ENCODE data around the gene FRMD4A. TPM values are rescaled to one million over a fixed set of nuclear protein-coding genes. Genes with fewer than 3 reads are reported as not detected.
"Not testable (repeated sequence)": the region's sequence is repeated elsewhere in the genome, so short reads cannot be mapped to it uniquely, and the experiment has no call there.

FRMD4A gene
- total and polyA plus RNA-seq, 5 experiments from 2014 or later: 0.02 to 0.80 (median 0.31) TPM; not detected in 2

DNA sequence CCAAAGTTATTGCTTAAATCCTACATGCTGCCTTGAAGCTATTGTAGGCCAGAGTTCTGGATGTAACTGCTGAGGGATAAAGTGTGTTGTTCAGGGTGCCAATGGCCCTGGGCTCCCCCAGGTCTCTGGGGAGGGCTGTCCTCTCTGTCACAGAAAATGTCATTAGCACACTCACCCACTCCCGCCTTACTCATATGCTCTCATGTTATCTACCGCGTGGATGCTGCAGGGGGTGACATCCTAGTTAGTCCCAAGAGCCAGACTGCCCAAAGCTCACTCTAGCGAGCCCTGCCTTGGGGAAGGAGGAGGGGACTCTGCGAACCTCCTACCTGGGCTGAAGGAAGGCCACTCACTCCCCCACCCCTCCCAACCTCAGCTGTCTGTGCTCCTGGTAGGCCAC lies 122.5 kb downstream of the FRMD4A start:
- no peaks in the 10 kb centered on the region for H3K4me1 Mint-ChIP-seq
- H3K27ac Mint-ChIP-seq: no peak overlapping the region
- ATAC-seq (no peak), DNase-seq (no peak)
- POLR2A ChIA-PET: no interaction called here
- no peak overlapping the region for H3K4me3 Mint-ChIP-seq
- H3K27me3 Mint-ChIP-seq: peaks cover 0 to 4% (median 2%) of the 10 kb centered on the region in 5 donors
- no peaks in the 10 kb centered on the region for H3K36me3 Mint-ChIP-seq
- no peaks in the 10 kb centered on the region for H3K9me3 Mint-ChIP-seq

DNA sequence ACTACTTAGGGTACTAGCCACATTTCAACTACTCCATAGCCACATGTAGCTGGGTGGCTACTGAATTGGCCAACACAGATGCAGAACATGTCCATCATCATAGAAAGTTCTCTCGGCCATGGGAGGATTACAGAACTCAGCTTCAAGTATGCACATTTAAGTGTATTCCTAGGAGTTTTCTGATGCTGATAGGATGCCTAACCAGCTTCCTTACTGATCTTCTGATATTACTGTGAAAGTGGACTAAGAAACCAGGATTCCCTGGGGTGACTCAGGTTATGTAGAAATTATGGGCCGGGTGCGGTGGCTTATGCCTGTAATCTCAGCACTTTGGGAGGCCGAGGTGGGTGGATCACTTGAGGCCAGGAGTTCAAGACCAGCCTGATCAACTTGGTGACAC lies 125.5 kb downstream of the FRMD4A start:
- POLR2A ChIA-PET: no interaction called here
- H3K36me3 Mint-ChIP-seq: no peaks in the 10 kb centered on the region
- H3K4me3 Mint-ChIP-seq: no peak overlapping the region
- no peak overlapping the region for H3K27ac Mint-ChIP-seq
- H3K4me1 Mint-ChIP-seq: no peaks in the 10 kb centered on the region
- peaks cover 3 to 11% (median 7%) of the 10 kb centered on the region in 5 donors for H3K27me3 Mint-ChIP-seq
- ATAC-seq (no peak), DNase-seq (no peak)
- no peaks in the 10 kb centered on the region for H3K9me3 Mint-ChIP-seq

DNA sequence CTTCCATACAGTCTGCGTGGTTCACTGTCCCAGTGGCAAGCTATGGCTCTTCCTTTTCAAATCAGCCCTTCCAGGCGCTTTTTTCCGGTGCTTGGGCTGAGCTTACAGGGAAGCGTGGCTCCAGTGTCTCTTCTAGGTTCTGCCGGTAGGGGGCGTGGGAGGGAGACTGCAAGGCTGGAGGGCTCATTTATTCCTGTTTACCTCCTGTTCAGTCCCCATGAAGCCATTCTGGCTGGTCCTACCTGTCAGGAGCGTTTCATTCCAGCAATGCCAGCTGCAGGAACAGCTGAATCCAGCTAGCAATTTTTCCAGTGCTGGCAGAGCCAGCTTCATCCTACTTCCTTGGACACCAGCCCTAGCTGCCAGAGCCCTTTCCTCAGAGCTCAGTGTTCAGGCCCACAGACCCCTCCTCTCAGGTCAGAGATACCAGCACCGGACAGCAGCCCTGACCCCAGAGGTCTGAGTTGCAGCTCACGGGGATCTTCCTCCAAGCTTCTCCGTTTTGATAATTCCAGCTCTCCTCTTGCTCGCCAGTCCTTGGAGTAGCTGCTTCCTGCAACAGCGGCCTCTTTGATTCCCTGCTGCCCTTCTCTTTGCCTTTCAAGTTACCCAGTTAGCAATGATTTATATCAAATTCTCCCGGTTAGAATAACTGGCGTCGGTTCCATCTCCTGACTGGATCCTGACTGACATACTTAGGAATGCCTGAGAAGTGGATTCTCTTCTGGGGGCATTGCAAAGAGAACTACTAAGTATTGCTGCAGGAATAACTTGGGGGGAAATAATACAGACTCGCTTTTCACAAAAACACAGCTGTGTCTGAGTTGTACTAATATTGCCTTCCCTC lies 129.8 kb downstream of the FRMD4A start:
- peaks cover 11 to 39% (median 17%) of the 10 kb centered on the region in 5 donors for H3K27me3 Mint-ChIP-seq

DNA sequence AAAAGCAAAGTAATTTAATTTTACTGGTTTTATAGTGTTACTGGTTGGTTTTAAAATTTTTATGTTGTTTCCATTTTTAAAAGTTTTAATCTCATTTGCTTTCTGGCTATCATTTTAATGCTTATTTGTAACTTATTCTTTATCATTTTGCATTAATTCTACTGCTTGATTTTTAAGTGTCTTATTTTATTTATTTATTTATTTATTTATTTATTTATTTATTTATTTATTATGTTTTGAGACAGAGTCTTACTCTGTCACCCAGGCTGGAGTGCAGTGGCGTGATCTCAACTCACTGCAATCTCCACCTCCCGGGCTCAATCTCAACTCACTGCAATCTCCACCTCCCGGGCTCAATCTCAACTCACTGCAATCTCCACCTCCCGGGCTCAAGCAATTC lies 131.6 kb downstream of the FRMD4A start:
- ATAC-seq, POLR2A ChIA-PET, H3K27ac Mint-ChIP-seq, H3K4me3 Mint-ChIP-seq, DNase-seq, H3K36me3 Mint-ChIP-seq, H3K9me3 Mint-ChIP-seq, H3K4me1 Mint-ChIP-seq: not testable (repeated sequence)
- H3K27me3 Mint-ChIP-seq: peaks cover 11 to 52% (median 23%) of the 10 kb centered on the region in 5 donors

More for the DNA sequence above, 129.8 kb downstream of the FRMD4A start:
- DNase-seq: no peak
- ATAC-seq: no peak
- Mint-ChIP-seq H3K4me1 (peaks cover 0 to 7% (median 0%) of the 10 kb centered on the region in 4 donors), H3K9me3 (no peaks in the 10 kb centered on the region), H3K4me3 (no peak overlapping the region), H3K36me3 (no peaks in the 10 kb centered on the region), H3K27ac (peak overlapping the region in 1 of 10 donors; percentile 22)
- POLR2A ChIA-PET: no interaction called here

DNA sequence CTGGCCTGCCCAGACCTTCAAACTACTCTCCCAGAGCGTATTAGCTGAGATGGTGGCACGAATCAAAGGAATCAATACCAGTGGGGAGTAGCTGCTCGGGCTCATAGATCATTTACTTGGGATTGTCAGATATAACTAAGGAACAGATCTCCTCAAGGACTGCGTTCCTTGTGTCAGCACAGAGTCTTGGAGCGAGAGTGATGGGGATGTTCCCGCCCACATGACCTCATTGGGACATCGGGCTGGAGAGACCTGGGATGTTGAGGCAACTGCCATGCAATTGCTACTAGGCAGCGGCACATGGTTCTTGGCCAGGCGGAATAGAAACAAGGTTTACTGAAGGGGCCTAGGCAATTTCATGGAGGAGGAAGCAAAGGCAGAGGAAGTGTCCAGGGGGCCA lies 132.6 kb downstream of the FRMD4A start:
- H3K4me3 Mint-ChIP-seq: no peak overlapping the region
- no peak overlapping the region for H3K27ac Mint-ChIP-seq
- H3K4me1 Mint-ChIP-seq: peaks cover 0 to 7% (median 0%) of the 10 kb centered on the region in 4 donors
- no peaks in the 10 kb centered on the region for H3K36me3 Mint-ChIP-seq
- H3K27me3 Mint-ChIP-seq: peaks cover 12 to 52% (median 26%) of the 10 kb centered on the region in 5 donors
- POLR2A ChIA-PET: no interaction called here
- no peak for DNase-seq
- ATAC-seq: no peak
- no peaks in the 10 kb centered on the region for H3K9me3 Mint-ChIP-seq

DNA sequence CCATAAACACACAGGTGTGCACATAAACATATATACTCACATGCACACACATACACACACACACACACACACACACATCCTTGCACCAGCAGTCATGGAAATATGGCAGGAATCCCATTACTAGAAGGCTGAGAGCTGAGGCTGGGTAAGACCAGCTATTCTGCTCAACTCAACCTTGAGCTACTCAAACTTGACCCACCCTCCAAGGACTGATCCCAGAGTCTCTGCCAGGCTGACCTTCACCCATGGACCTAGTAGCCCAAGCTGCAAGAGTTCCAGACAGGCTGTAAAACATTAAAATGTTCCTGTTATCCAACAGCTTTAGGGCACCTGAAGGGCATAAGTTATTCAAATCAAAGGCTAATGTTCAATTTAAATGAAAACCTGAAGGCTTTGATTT lies 134.6 kb downstream of the FRMD4A start:
- Mint-ChIP-seq H3K4me1 (peaks cover 0 to 7% (median 0%) of the 10 kb centered on the region in 4 donors), H3K36me3 (no peaks in the 10 kb centered on the region), H3K4me3 (no peak overlapping the region), H3K27ac (no peak overlapping the region), H3K9me3 (no peaks in the 10 kb centered on the region), H3K27me3 (peaks cover 10 to 46% (median 22%) of the 10 kb centered on the region in 5 donors)
- ATAC-seq (no peak), DNase-seq (no peak)
- POLR2A ChIA-PET: no interaction called here

DNA sequence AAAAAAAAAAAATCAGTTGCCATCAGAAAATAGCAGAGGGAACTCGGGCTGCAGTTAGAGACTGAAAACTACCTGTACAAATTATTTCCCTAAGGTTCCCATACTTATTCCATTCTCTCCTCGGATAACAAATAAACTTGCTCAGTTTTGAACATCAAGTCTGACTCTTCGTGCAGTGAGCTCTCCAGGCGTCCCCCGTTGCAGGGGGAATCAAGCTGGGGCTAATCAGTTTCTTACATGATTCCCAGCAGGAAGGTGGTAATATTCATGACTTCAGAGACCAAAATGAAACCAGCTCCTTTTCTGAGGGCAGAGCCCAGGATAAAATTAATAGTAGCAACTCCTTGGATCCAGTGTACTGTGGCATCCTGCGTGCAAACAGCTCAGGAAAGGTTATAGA lies 135.3 kb downstream of the FRMD4A start:
- ATAC-seq: no peak
- DNase-seq: no peak
- Mint-ChIP-seq H3K27ac (no peak overlapping the region), H3K27me3 (peaks cover 9 to 40% (median 19%) of the 10 kb centered on the region in 5 donors), H3K36me3 (no peaks in the 10 kb centered on the region), H3K4me3 (no peak overlapping the region), H3K9me3 (no peaks in the 10 kb centered on the region), H3K4me1 (peaks cover 0 to 7% (median 0%) of the 10 kb centered on the region in 4 donors)
- POLR2A ChIA-PET: no interaction called here

DNA sequence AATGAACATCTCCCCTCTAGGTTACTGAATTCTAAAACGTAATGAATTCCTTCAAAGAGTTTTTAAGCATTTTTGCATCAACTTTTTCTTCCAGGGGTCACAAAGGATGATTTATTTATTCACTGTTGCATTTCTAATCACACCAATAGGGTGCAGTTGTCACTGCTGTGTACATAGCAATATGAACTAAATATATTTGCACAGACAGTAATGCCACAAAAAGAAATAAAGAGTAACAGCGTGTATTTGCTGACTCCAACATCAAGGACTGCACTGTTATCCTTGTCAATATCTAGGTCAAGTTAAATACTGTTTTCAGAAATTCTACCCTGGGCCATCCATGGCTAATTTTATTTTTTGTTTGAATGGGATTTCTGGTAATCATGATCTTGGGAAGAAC lies 138.0 kb downstream of the FRMD4A start:
- no peak for DNase-seq
- peaks cover 0 to 7% (median 2%) of the 10 kb centered on the region in 4 donors for H3K4me1 Mint-ChIP-seq
- POLR2A ChIA-PET: no interaction called here
- peaks cover 4 to 27% (median 20%) of the 10 kb centered on the region in 5 donors for H3K27me3 Mint-ChIP-seq
- H3K27ac Mint-ChIP-seq: no peak overlapping the region
- no peak for ATAC-seq
- no peaks in the 10 kb centered on the region for H3K36me3 Mint-ChIP-seq
- H3K9me3 Mint-ChIP-seq: no peaks in the 10 kb centered on the region
- H3K4me3 Mint-ChIP-seq: no peak overlapping the region

DNA sequence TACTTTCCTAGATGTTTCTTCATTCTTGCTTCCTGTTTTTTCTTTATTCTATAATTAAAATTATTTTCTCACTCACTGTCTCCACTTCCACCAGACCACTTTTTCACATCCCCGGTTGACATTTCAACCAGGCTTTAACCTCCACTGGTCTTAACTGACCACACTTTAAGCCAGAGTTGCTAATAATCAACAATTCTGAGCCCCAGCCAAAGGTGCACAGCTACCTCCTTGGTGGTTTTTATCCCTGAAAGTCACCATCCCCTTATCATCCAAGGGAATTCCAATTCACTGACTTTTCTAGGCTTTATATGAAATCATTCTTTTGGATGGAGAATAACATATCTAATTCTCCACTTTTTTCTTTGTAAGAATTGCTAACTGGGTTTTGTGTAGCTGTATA lies 138.9 kb downstream of the FRMD4A start:
- H3K4me1 Mint-ChIP-seq: peaks cover 0 to 4% (median 2%) of the 10 kb centered on the region in 4 donors
- ATAC-seq (no peak), DNase-seq (no peak)
- H3K9me3 Mint-ChIP-seq: no peaks in the 10 kb centered on the region
- POLR2A ChIA-PET: no interaction called here
- H3K27ac Mint-ChIP-seq: no peak overlapping the region
- peaks cover 2 to 22% (median 18%) of the 10 kb centered on the region in 5 donors for H3K27me3 Mint-ChIP-seq
- H3K36me3 Mint-ChIP-seq: no peaks in the 10 kb centered on the region
- no peak overlapping the region for H3K4me3 Mint-ChIP-seq

DNA sequence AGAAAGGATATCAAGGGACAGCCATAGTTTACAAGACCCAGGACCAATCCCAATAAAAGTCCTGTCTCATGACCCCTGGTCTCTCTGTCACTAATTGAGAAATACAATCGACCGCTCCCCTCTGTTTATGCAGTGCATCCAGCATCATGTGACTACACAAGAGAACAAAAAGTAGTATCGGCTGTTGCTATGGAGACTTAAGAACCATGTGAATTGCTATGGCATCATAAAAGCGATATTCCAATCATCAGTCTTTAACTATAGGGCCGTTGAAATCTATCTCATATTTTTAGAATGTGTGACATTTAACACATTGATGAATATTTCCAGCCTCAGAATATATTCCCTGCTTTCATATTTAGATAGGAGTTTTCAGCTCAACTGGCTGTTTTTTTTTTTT lies 139.3 kb downstream of the FRMD4A start:
- ATAC-seq (no peak), DNase-seq (no peak)
- POLR2A ChIA-PET: no interaction called here
- H3K27me3 Mint-ChIP-seq: peaks cover 2 to 19% (median 15%) of the 10 kb centered on the region in 5 donors
- no peaks in the 10 kb centered on the region for H3K9me3 Mint-ChIP-seq
- peaks cover 2 to 6% (median 5%) of the 10 kb centered on the region in 4 donors for H3K4me1 Mint-ChIP-seq
- H3K36me3 Mint-ChIP-seq: no peaks in the 10 kb centered on the region
- no peak overlapping the region for H3K4me3 Mint-ChIP-seq
- H3K27ac Mint-ChIP-seq: no peak overlapping the region

DNA sequence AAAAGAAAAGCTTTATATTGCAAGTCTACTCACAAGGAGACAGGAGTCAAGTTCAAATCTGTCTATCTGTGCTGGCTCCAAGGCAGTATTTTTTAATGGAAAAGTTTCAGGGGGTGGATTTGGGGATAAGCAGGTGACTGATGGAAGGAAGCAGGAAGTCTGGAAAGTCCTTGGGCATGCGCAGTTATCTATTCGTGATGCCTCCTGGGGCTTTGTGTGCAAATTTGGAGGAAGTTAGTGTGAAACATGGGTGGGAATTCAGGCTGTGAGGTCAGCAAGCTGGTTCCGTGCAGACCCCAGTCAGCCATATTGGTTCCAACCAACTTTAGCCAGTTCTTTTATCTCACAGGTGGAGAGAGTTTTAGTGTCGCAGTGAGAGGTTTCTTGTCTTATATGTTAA lies 140.0 kb downstream of the FRMD4A start:
- Mint-ChIP-seq H3K27ac (no peak overlapping the region), H3K9me3 (no peaks in the 10 kb centered on the region), H3K27me3 (peaks cover 2 to 14% (median 11%) of the 10 kb centered on the region in 5 donors), H3K36me3 (no peaks in the 10 kb centered on the region), H3K4me3 (no peak overlapping the region), H3K4me1 (peaks cover 9 to 12% (median 11%) of the 10 kb centered on the region in 4 donors)
- ATAC-seq: no peak
- DNase-seq: no peak
- POLR2A ChIA-PET: no interaction called here

DNA sequence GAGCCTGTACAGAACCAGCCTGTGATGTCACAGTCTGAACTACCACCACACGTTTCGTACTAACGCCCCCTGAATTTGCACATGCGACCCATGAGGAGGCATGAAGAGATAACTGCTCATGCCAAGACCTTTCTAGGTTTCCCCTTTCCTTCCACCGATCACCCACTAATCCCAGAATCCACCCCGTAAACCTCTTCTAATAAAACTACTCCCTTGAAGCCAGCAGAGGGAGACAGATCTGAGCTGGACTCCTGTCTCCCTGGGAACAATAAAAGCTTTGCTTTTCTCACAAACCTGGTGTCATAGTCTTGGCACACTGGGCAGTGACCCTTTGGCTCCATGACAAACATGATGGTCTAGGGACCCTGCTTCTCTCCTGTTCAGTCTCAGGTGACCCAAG lies 144.5 kb downstream of the FRMD4A start:
- Mint-ChIP-seq H3K27me3 (peaks cover 10 to 22% (median 20%) of the 10 kb centered on the region in 5 donors), H3K27ac (peak overlapping the region in 6 of 10 donors; percentile 1 to 70 (median 12)), H3K9me3 (no peaks in the 10 kb centered on the region), H3K36me3 (no peaks in the 10 kb centered on the region), H3K4me3 (peak overlapping the region in 6 of 10 donors; percentile 0 to 43 (median 8)), H3K4me1 (peaks cover 21 to 28% (median 25%) of the 10 kb centered on the region in 4 donors)
- ATAC-seq (no peak), DNase-seq (no peak)
- POLR2A ChIA-PET: no interaction called here

DNA sequence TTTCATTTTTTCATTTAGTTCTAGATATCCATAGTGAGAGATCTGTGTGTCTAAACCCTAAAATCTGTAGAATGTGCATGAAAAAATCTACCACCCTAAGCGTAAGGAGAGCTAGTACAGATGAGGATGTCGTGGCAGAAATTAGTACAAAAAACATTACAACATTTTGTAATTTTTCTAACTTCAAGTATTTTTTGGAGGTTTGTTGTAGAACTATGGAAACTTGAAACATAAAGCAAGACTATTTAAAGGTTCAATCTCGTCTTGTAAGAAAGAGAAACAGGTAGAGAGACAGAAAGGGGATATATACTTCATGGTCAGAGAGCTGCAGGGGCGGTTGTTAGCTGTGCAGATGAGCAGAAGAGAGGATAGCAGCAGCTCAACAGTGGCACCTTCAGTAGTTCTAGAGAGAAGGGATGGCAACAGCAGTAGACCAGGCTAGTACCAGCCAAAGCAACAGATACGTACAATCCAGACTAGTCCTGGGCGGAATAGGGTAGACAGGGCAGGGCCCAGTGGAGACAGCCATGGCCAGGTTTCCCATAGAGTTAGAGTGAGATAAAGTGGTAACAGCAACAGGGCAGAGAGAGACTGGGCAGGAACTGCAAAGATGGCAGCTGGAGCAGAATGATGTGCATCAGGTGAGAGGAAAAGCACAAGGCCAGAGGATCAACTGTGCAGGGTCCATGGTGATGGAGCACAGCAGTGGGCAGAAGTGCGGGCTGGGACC lies 145.2 kb downstream of the FRMD4A start:
- H3K27me3 Mint-ChIP-seq: peaks cover 16 to 29% (median 25%) of the 10 kb centered on the region in 5 donors
- H3K9me3 Mint-ChIP-seq: peaks cover 0 to 6% (median 0%) of the 10 kb centered on the region in 9 donors
- H3K4me1 Mint-ChIP-seq: peaks cover 21 to 28% (median 25%) of the 10 kb centered on the region in 4 donors
- POLR2A ChIA-PET: interaction anchor here (1.1 kb wide), 1 partner anchor 774 kb away, joined by 3 read pairs; no protein-coding TSS in a partner anchor
- peaks cover 0 to 5% (median 4%) of the 10 kb centered on the region in 3 donors for H3K36me3 Mint-ChIP-seq
- peak overlapping the region; percentile 40 to 85 (median 69) for H3K4me3 Mint-ChIP-seq
- ATAC-seq (peak; percentile 80 to 83), DNase-seq (peak in 8 of 10 donors; percentile 4 to 71 (median 50))
- peak overlapping the region; percentile 78 to 96 (median 90) for H3K27ac Mint-ChIP-seq

Data from naive thymus-derived CD8-positive, alpha-beta T cell (primary cell).